Left ventricle myocardium inferior (tissue), 1 donor: ENCODE measurements around the gene C19orf73. TPM values are rescaled to one million over a fixed set of nuclear protein-coding genes. Genes with fewer than 3 reads are reported as not detected.

ENCODE experiments used
- DNase-seq: peaks from one replicate; pipeline ENCODE4 v3.0.0-alpha.2; 2020
- H3K27ac ChIP-seq: fragments of 200-600 bp; replicated peaks from 2 replicates; pipeline ENCODE4 v1.8.0; 2021
- H3K27me3 ChIP-seq: fragments of 200-600 bp; 2 replicates; pipeline ENCODE4 v1.8.0; 2021; ENCODE audit warnings: low read depth
- H3K36me3 ChIP-seq: fragments of 200-600 bp; 2 replicates; pipeline ENCODE4 v1.8.0; 2021
- H3K4me1 ChIP-seq: fragments of 200-600 bp; 2 replicates; pipeline ENCODE4 v1.8.0; 2021
- H3K4me3 ChIP-seq: fragments of 200-600 bp; 2 replicates; pipeline ENCODE4 v1.8.0; 2021; ENCODE audit warnings: mild to moderate bottlenecking, moderate library complexity
- H3K9me3 ChIP-seq: fragments of 200-600 bp; replicated peaks from 2 replicates; pipeline ENCODE4 v1.8.0; 2021
- CTCF ChIP-seq: fragments of 200-600 bp; IDR thresholded peaks from 2 replicates; pipeline ENCODE4 v1.8.0; 2021; ENCODE audit warnings: antibody characterized with exemption, mild to moderate bottlenecking, borderline replicate concordance
- intact Hi-C: fragments of 100-400 bp; cut with micrococcal nuclease; formaldehyde crosslinking; loops from one replicate; pipeline ENCODE4 v1.11.0; 2022
- total RNA-seq: library from RNA; stranded (reverse); fragmentation: NEBNext Ultra II Directional; extraction: Animal tissue kit (Norgen Biotek cat#: 25700); gene quantifications from one replicate; pipeline ENCODE4 v1.2.1, GENCODE V29; 2021
- donor health status: DM: no; HTN: yes; CAD: no; lungs with severe emphysema.

The C19orf73 gene
- total RNA-seq, 1 donor from 2014 or later, result 1.6 TPM

GRCh38 chr19:49135686-49136085 lies 16.7 kb upstream of the C19orf73 start:
- no peaks in the 10 kb centered on the region for H3K36me3 ChIP-seq
- intact Hi-C loops, result no loop called here
- no peaks in the 10 kb centered on the region for H3K27me3 ChIP-seq
- H3K27ac ChIP-seq, result peak overlapping the region; percentile 82
- DNase-seq, result no peak
- TF ChIP-seq CTCF, result no peak
- H3K4me1 ChIP-seq, result peaks cover 22% of the 10 kb centered on the region
- H3K4me3 ChIP-seq, result no peak overlapping the region
- no peaks in the 10 kb centered on the region for H3K9me3 ChIP-seq

GRCh38 chr19:49133621-49134454 lies 14.9 kb upstream of the C19orf73 start:
- intact Hi-C loops, result no loop called here
- H3K27ac ChIP-seq, result peak overlapping the region; percentile 31
- H3K27me3 ChIP-seq, result no peaks in the 10 kb centered on the region
- peak overlapping the region; percentile 60 for H3K4me3 ChIP-seq
- DNase-seq, result peak; percentile 71
- H3K4me1 ChIP-seq, result peaks cover 25% of the 10 kb centered on the region
- no peak for TF ChIP-seq CTCF
- no peaks in the 10 kb centered on the region for H3K36me3 ChIP-seq
- no peaks in the 10 kb centered on the region for H3K9me3 ChIP-seq

- Histone ChIP-seq H3K27me3 (no peaks in the 10 kb centered on the region), H3K4me3 (peak overlapping the region; percentile 60), H3K4me1 (peaks cover 32% of the 10 kb centered on the region), H3K9me3 (no peaks in the 10 kb centered on the region), H3K27ac (peak overlapping the region; percentile 31), H3K36me3 (no peaks in the 10 kb centered on the region)
- intact Hi-C loops, result no loop called here
- peak; percentile 57 for DNase-seq
- TF ChIP-seq CTCF, result no peak
Observed at GRCh38 chr19:49132974-49133609, 14.1 kb upstream of the C19orf73 start.

- no peak for DNase-seq
- no peaks in the 10 kb centered on the region for H3K9me3 ChIP-seq
- no peak for TF ChIP-seq CTCF
- intact Hi-C loops, result no loop called here
- no peak overlapping the region for H3K27ac ChIP-seq
- peaks cover 33% of the 10 kb centered on the region for H3K4me1 ChIP-seq
- H3K36me3 ChIP-seq, result no peaks in the 10 kb centered on the region
- H3K4me3 ChIP-seq, result no peak overlapping the region
- no peaks in the 10 kb centered on the region for H3K27me3 ChIP-seq
Observed at GRCh38 chr19:49130325-49130724, 11.4 kb upstream of the C19orf73 start.

- H3K36me3 ChIP-seq, result no peaks in the 10 kb centered on the region
- no peak overlapping the region for H3K4me3 ChIP-seq
- peaks cover 31% of the 10 kb centered on the region for H3K4me1 ChIP-seq
- intact Hi-C loops, result no loop called here
- TF ChIP-seq CTCF, result no peak
- H3K27ac ChIP-seq, result no peak overlapping the region
- DNase-seq, result no peak
- no peaks in the 10 kb centered on the region for H3K9me3 ChIP-seq
- H3K27me3 ChIP-seq, result no peaks in the 10 kb centered on the region
Observed at GRCh38 chr19:49129238-49129583, 10.3 kb upstream of the C19orf73 start.
